Measurements from ENCODE around the gene LIPT2.
A peak's percentile ranks its signal among the peaks of the same experiment; 100 is the strongest.

Gene LIPT2

GRCh38 chr11:74463216-74463615, 30.3 kb downstream of the LIPT2 start:
- DNase-seq = no peak

- no peak for DNase-seq
Measured at GRCh38 chr11:74462631-74463030, 30.9 kb downstream of the LIPT2 start.

- DNase-seq = no peak
Measured at GRCh38 chr11:74462009-74462408, 31.5 kb downstream of the LIPT2 start.

- DNase-seq = no peak
Measured at GRCh38 chr11:74460481-74461154, 32.9 kb downstream of the LIPT2 start.

- DNase-seq = no peak
Measured at GRCh38 chr11:74460065-74460464, 33.5 kb downstream of the LIPT2 start.

- DNase-seq = no peak
Measured at GRCh38 chr11:74459584-74459983, 33.9 kb downstream of the LIPT2 start.

- no peak for DNase-seq
Measured at GRCh38 chr11:74457356-74457755, 36.2 kb downstream of the LIPT2 start.

- DNase-seq = peak; percentile 68 to 79
Measured at GRCh38 chr11:74453373-74453975, 40.0 kb downstream of the LIPT2 start.

- no peak for DNase-seq
Measured at GRCh38 chr11:74452366-74452765, 41.2 kb downstream of the LIPT2 start.

- DNase-seq = no peak
Measured at GRCh38 chr11:74450318-74450717, 43.2 kb downstream of the LIPT2 start.

GRCh38 chr11:74449369-74449931, 44.1 kb downstream of the LIPT2 start:
- DNase-seq = peak; percentile 8 to 14

GRCh38 chr11:74447720-74448119, 45.8 kb downstream of the LIPT2 start:
- DNase-seq = no peak

- DNase-seq = no peak
Measured at GRCh38 chr11:74446532-74446938, 47.0 kb downstream of the LIPT2 start.

GRCh38 chr11:74444173-74444826, 49.2 kb downstream of the LIPT2 start:
- DNase-seq = no peak

GRCh38 chr11:74443071-74443864, 50.3 kb downstream of the LIPT2 start:
- no peak for DNase-seq

GRCh38 chr11:74442636-74443035, 50.9 kb downstream of the LIPT2 start:
- DNase-seq = no peak
